ENCODE data around the gene G3BP2. TPM values are rescaled to one million over a fixed set of nuclear protein-coding genes. Genes with fewer than 3 reads are reported as not detected.

The G3BP2 gene
- total and polyA plus RNA-seq, 2 experiments from 2014 or later = 86.0 to 176 TPM

DNA sequence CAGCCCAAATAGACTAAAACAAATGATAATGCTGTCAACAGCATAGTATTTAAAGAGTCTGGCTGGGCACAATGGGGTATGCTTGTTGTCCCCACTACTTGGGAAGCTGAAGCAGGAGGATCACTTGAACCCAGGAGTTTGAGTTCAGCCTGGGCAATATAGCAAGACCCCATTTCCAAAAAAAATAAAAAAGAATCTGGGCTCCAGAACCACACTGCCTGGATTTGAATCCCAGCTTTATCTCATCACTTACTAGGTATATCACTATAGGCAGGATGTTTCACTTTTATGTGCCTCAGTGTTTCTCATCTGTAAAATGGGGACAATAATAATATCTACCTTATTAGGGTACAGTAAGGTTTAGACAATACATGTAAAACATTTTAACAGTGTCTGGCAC is 5.3 kb upstream of the G3BP2 start:
- no peak overlapping the region for H3K4me3 ChIP-seq
- peaks cover 7% of the 10 kb centered on the region for H3K4me1 ChIP-seq (ENCODE audit: insufficient read depth)
- H3K79me2 ChIP-seq = peaks cover 3% of the 10 kb centered on the region
- TF ChIP-seq EZH2phosphoT487 (IDR thresholded peaks at IDR 0.05; ENCODE audit: low read depth, severe bottlenecking, unreplicated experiment) (no peak), EZH2 (IDR thresholded peaks at IDR 0.05; ENCODE audit: borderline replicate concordance) (no peak)
- H3K27ac ChIP-seq = no peak overlapping the region
- no peaks in the 10 kb centered on the region for H3K9me2 ChIP-seq (replicated peaks; ENCODE audit: insufficient read depth)
- no peaks in the 10 kb centered on the region for H4K20me1 ChIP-seq (ENCODE audit: insufficient read depth, poor library complexity, severe bottlenecking)
- H3K4me2 ChIP-seq = no peak overlapping the region
- no peaks in the 10 kb centered on the region for H3K36me3 ChIP-seq (replicated peaks; ENCODE audit: insufficient read depth, low read depth)
- H2AFZ ChIP-seq = no peak overlapping the region
- no peaks in the 10 kb centered on the region for H3K9me3 ChIP-seq (ENCODE audit: low read depth)
- no peaks in the 10 kb centered on the region for H3K27me3 ChIP-seq
- DNase-seq (ENCODE audit: low spot score) = no peak

DNA sequence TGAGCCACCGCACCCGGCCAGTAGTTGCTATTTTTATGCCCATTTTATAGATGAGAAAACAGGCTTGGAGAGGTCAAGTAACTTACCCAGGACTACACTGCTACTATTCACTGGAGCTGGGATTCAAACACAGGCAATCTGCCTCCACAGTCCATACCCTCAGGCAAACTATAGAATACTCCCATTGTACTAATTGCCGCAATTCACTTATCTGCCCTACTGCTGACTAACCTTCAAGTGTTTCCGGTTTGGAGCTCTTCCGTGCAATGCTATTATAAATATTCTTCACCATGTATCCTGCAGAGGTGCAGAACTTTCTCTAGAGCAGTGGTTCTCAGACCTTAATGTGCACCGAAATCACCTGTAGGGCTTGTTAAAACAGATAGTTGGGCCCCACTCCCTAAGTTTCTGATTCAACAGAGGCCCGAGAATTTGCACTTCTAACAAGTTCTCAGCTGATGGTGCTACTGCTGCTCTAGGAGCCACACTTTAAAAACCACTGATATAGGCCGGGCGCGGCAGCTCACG is 1.9 kb upstream of the G3BP2 start:
- no peaks in the 10 kb centered on the region for H3K36me3 ChIP-seq (replicated peaks; ENCODE audit: insufficient read depth, low read depth)
- H3K27ac ChIP-seq = peak overlapping the region; percentile 98
- H3K4me2 ChIP-seq = no peak overlapping the region

DNA sequence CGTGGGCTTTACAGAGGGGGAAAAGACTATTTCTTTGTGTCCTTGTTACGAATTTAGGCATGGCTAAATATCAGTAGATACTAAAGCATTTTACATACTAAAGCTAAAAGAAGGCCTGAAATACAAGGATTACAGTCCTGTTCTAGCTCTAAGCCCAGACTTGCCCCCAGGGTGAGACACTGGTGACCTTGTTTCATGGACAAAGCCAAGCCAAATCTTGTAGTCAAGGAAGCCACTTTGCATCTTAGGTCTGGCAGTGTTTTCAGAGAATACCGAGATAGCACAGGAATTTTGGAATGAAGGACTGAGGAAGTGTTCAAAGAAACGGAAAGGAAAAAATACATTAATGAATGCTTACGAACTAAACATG is 733 bp upstream of the G3BP2 start:
- peak overlapping the region; percentile 19 for H3K4me3 ChIP-seq
- TF ChIP-seq EZH2 (IDR thresholded peaks at IDR 0.05; ENCODE audit: borderline replicate concordance) = no peak
- TF ChIP-seq EZH2phosphoT487 (IDR thresholded peaks at IDR 0.05; ENCODE audit: low read depth, severe bottlenecking, unreplicated experiment) = no peak
- TF ChIP-seq, protein P1, sequence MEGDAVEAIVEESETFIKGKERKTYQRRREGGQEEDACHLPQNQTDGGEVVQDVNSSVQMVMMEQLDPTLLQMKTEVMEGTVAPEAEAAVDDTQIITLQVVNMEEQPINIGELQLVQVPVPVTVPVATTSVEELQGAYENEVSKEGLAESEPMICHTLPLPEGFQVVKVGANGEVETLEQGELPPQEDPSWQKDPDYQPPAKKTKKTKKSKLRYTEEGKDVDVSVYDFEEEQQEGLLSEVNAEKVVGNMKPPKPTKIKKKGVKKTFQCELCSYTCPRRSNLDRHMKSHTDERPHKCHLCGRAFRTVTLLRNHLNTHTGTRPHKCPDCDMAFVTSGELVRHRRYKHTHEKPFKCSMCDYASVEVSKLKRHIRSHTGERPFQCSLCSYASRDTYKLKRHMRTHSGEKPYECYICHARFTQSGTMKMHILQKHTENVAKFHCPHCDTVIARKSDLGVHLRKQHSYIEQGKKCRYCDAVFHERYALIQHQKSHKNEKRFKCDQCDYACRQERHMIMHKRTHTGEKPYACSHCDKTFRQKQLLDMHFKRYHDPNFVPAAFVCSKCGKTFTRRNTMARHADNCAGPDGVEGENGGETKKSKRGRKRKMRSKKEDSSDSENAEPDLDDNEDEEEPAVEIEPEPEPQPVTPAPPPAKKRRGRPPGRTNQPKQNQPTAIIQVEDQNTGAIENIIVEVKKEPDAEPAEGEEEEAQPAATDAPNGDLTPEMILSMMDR (IDR thresholded peaks at IDR 0.05; ENCODE audit: poor library complexity) = no peak
- H3K4me2 ChIP-seq = peak overlapping the region; percentile 71
- H3K9me2 ChIP-seq (replicated peaks; ENCODE audit: insufficient read depth) = no peaks in the 10 kb centered on the region
- no peak for DNase-seq (ENCODE audit: low spot score)
- H3K79me2 ChIP-seq = peaks cover 43% of the 10 kb centered on the region
- peak overlapping the region; percentile 98 for H3K27ac ChIP-seq
- peak overlapping the region; percentile 42 for H2AFZ ChIP-seq
- H3K9me3 ChIP-seq (ENCODE audit: low read depth) = no peaks in the 10 kb centered on the region
- no peaks in the 10 kb centered on the region for H3K27me3 ChIP-seq
- no peaks in the 10 kb centered on the region for H3K36me3 ChIP-seq (replicated peaks; ENCODE audit: insufficient read depth, low read depth)
- peaks cover 22% of the 10 kb centered on the region for H3K4me1 ChIP-seq (ENCODE audit: insufficient read depth)
- H4K20me1 ChIP-seq (ENCODE audit: insufficient read depth, poor library complexity, severe bottlenecking) = peaks cover 34% of the 10 kb centered on the region
- 34% methylated on average over 5 of the region's 5 CpGs for WGBS (ENCODE audit: low lambda C conversion rate, missing lambda C conversion rate)

More for the DNA sequence above, 1.9 kb upstream of the G3BP2 start:
- TF ChIP-seq, protein P1 (IDR thresholded peaks at IDR 0.05; ENCODE audit: poor library complexity) = no peak
- TF ChIP-seq EZH2 (IDR thresholded peaks at IDR 0.05; ENCODE audit: borderline replicate concordance) (no peak), EZH2phosphoT487 (IDR thresholded peaks at IDR 0.05; ENCODE audit: low read depth, severe bottlenecking, unreplicated experiment) (no peak)
- Histone ChIP-seq H2AFZ (no peak overlapping the region), H3K9me2 (replicated peaks; ENCODE audit: insufficient read depth) (no peaks in the 10 kb centered on the region), H3K4me1 (ENCODE audit: insufficient read depth) (peaks cover 22% of the 10 kb centered on the region), H3K27me3 (no peaks in the 10 kb centered on the region), H3K4me3 (no peak overlapping the region), H3K79me2 (peaks cover 32% of the 10 kb centered on the region), H3K9me3 (ENCODE audit: low read depth) (no peaks in the 10 kb centered on the region), H4K20me1 (ENCODE audit: insufficient read depth, poor library complexity, severe bottlenecking) (peaks cover 23% of the 10 kb centered on the region)
- DNase-seq (ENCODE audit: low spot score) = peak; percentile 17
- 86% methylated on average over 11 of the region's 11 CpGs for WGBS (ENCODE audit: low lambda C conversion rate, missing lambda C conversion rate)

DNA sequence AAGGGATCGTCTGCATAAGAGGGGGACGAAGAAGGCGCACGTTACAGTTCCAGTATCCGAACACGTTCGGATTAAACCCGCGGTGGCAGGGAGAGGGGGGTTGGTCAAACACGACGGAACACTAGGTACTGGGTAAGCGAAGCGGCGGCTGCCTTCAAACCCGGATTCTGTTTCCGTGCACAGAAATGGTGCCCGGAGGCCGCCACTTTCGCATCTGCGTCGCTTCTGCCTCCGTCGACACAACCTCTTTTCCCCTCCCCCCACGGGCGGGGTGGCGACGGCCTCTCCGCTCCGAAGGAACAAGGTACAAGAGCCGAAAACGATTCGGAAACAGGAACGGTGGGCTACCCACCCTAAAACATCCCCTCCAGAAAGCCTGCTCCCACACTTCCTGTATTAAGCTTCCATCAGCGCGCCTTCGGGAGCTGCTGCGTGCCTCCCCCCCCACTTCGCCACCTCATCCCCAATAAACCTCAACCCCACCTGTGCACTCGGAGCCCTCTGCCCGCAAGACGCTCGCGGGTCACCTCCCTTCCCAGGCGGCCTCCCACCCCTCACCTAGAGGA is 667 bp downstream of the G3BP2 start:
- peak; percentile 71 for DNase-seq (ENCODE audit: low spot score)
- TF ChIP-seq EZH2 (IDR thresholded peaks at IDR 0.05; ENCODE audit: borderline replicate concordance) = no peak
- TF ChIP-seq EZH2phosphoT487 (IDR thresholded peaks at IDR 0.05; ENCODE audit: low read depth, severe bottlenecking, unreplicated experiment) = no peak
- TF ChIP-seq, protein P1 (IDR thresholded peaks at IDR 0.05; ENCODE audit: poor library complexity) = no peak
- H3K27ac ChIP-seq = peak overlapping the region; percentile 98
- H3K79me2 ChIP-seq = peaks cover 57% of the 10 kb centered on the region
- WGBS (ENCODE audit: low lambda C conversion rate, missing lambda C conversion rate) = under 1% methylated on average over 44 of the region's 44 CpGs
- peak overlapping the region; percentile 91 for H3K4me3 ChIP-seq
- no peaks in the 10 kb centered on the region for H3K36me3 ChIP-seq (replicated peaks; ENCODE audit: insufficient read depth, low read depth)
- H3K4me2 ChIP-seq = peak overlapping the region; percentile 88
- H3K27me3 ChIP-seq = no peaks in the 10 kb centered on the region
- H4K20me1 ChIP-seq (ENCODE audit: insufficient read depth, poor library complexity, severe bottlenecking) = peaks cover 48% of the 10 kb centered on the region
- H3K9me3 ChIP-seq (ENCODE audit: low read depth) = no peaks in the 10 kb centered on the region
- H2AFZ ChIP-seq = peak overlapping the region; percentile 26
- no peaks in the 10 kb centered on the region for H3K9me2 ChIP-seq (replicated peaks; ENCODE audit: insufficient read depth)
- peaks cover 22% of the 10 kb centered on the region for H3K4me1 ChIP-seq (ENCODE audit: insufficient read depth)
